DOHH2 (cell line): ENCODE measurements around the gene GRID1.

Experiments
- H3F3A ChIP-seq: fragments of 200-600 bp; sonication (generic), shearing (Covaris generic); 2 replicates; pipeline ENCODE4 v1.6.0; 2016; ENCODE audit warnings: antibody characterized with exemption, mild to moderate bottlenecking; ENCODE audit not compliant: control insufficient read depth, insufficient read depth
- H3K27ac ChIP-seq: fragments of 200-600 bp; sonication (generic); 2 replicates; pipeline ENCODE4 v1.5.1; 2014; ENCODE audit warnings: low read depth, mild to moderate bottlenecking, low read length, moderate library complexity
- H3K27me3 ChIP-seq: fragments of 200-600 bp; sonication (generic); 2 replicates; pipeline ENCODE4 v1.6.1; 2014; ENCODE audit warnings: mild to moderate bottlenecking, low read length, mixed read lengths; ENCODE audit not compliant: control insufficient read depth
- H3K36me3 ChIP-seq: fragments of 200-600 bp; sonication (generic); 2 replicates; pipeline ENCODE4 v1.6.1; 2014; ENCODE audit warnings: mild to moderate bottlenecking, low read length, moderate library complexity, mixed read lengths; ENCODE audit not compliant: control insufficient read depth
- H3K4me1 ChIP-seq: fragments of 200-600 bp; sonication (generic); 2 replicates; pipeline ENCODE4 v1.6.1; 2014; ENCODE audit warnings: mild to moderate bottlenecking, low read length, mixed read lengths; ENCODE audit not compliant: control insufficient read depth
- H3K4me2 ChIP-seq: fragments of 200-600 bp; sonication (generic); 2 replicates; pipeline ENCODE4 v1.6.0; 2014; ENCODE audit warnings: mild to moderate bottlenecking, low read length, moderate library complexity
- H3K4me3 ChIP-seq: fragments of 200-600 bp; sonication (generic); 2 replicates; pipeline ENCODE4 v1.5.1; 2014; ENCODE audit warnings: mild to moderate bottlenecking, low read length, mixed read lengths
- H3K79me2 ChIP-seq: fragments of 200-600 bp; sonication (generic); 2 replicates; pipeline ENCODE4 v1.6.1; 2014; ENCODE audit warnings: mild to moderate bottlenecking, low read length, mixed read lengths; ENCODE audit not compliant: control insufficient read depth
- H3K9me2 ChIP-seq: fragments of 200-600 bp; sonication (generic); replicated peaks from 2 replicates; pipeline ENCODE4 v1.6.1; 2014; ENCODE audit warnings: mild to moderate bottlenecking, low read length, mixed read lengths; ENCODE audit not compliant: control insufficient read depth
- H3K9me3 ChIP-seq: fragments of 200-600 bp; sonication (generic); 2 replicates; pipeline ENCODE4 v1.6.1; 2014; ENCODE audit warnings: antibody characterized with exemption, low read length, mixed read lengths; ENCODE audit not compliant: control insufficient read depth, insufficient read depth
- H4K20me1 ChIP-seq: fragments of 200-600 bp; sonication (generic); 2 replicates; pipeline ENCODE4 v1.6.0; 2014; ENCODE audit warnings: low read depth, mild to moderate bottlenecking, antibody characterized with exemption, low read length, moderate library complexity; ENCODE audit not compliant: control insufficient read depth, insufficient read depth
- CTCF ChIP-seq: fragments of 200-600 bp; sonication (generic); IDR thresholded peaks from one replicate; pipeline ENCODE4 v1.5.1; 2014; ENCODE audit warnings: antibody characterized with exemption, mild to moderate bottlenecking, low read depth, low read length; ENCODE audit not compliant: poor library complexity, severe bottlenecking
- EZH2phosphoT487 ChIP-seq: fragments of 200-600 bp; sonication (generic); IDR thresholded peaks from 2 replicates; pipeline ENCODE4 v1.6.1; 2017; ENCODE audit warnings: borderline replicate concordance, mild to moderate bottlenecking, antibody characterized with exemption, low read length, moderate library complexity, mixed read lengths

GRID1 gene

GRCh38 chr10:85791818-85792532 lies 574.6 kb downstream of the GRID1 start:
- Histone ChIP-seq H3K4me1 (no peaks in the 10 kb centered on the region), H3K9me3 (no peaks in the 10 kb centered on the region), H3F3A (no peaks in the 10 kb centered on the region), H3K79me2 (no peaks in the 10 kb centered on the region), H3K9me2 (no peaks in the 10 kb centered on the region), H3K27me3 (no peaks in the 10 kb centered on the region; the same call in 1 of the 2 replicates), H3K4me2 (no peak overlapping the region), H3K27ac (no peak overlapping the region), H4K20me1 (no peaks in the 10 kb centered on the region), H3K4me3 (no peak overlapping the region), H3K36me3 (no peaks in the 10 kb centered on the region)
- TF ChIP-seq EZH2phosphoT487 = no peak
- peak; percentile 43 for TF ChIP-seq CTCF

- no peaks in the 10 kb centered on the region for H3F3A ChIP-seq
- H3K79me2 ChIP-seq = no peaks in the 10 kb centered on the region
- H3K4me1 ChIP-seq = no peaks in the 10 kb centered on the region
- H4K20me1 ChIP-seq = no peaks in the 10 kb centered on the region
- no peak overlapping the region for H3K4me2 ChIP-seq
- H3K36me3 ChIP-seq = no peaks in the 10 kb centered on the region
- H3K4me3 ChIP-seq = no peak overlapping the region
- H3K27ac ChIP-seq = no peak overlapping the region
- TF ChIP-seq EZH2phosphoT487 = no peak
- no peak for TF ChIP-seq CTCF
- H3K9me3 ChIP-seq = no peaks in the 10 kb centered on the region
- no peaks in the 10 kb centered on the region; the same call in 1 of the 2 replicates for H3K27me3 ChIP-seq
- no peaks in the 10 kb centered on the region for H3K9me2 ChIP-seq
Measured at GRCh38 chr10:85789982-85790789, 576.4 kb downstream of the GRID1 start.

GRCh38 chr10:85789125-85789524 lies 577.5 kb downstream of the GRID1 start:
- Histone ChIP-seq H3K4me1 (no peaks in the 10 kb centered on the region), H3K9me2 (no peaks in the 10 kb centered on the region), H3K36me3 (no peaks in the 10 kb centered on the region), H3F3A (no peaks in the 10 kb centered on the region), H3K27me3 (no peaks in the 10 kb centered on the region; the same call in 1 of the 2 replicates), H3K79me2 (no peaks in the 10 kb centered on the region), H3K4me3 (no peak overlapping the region), H3K27ac (no peak overlapping the region), H3K4me2 (no peak overlapping the region), H3K9me3 (no peaks in the 10 kb centered on the region), H4K20me1 (no peaks in the 10 kb centered on the region)
- no peak for TF ChIP-seq EZH2phosphoT487
- TF ChIP-seq CTCF = no peak
